Limb (tissue), 2 donors: ENCODE measurements around the gene AKR7A2.
"Not testable (repeated sequence)": the region's sequence is repeated elsewhere in the genome, so short reads cannot be mapped to it uniquely, and the experiment has no call there.

Experiments
- DNase-seq, 2 donors: peaks; one replicate each; pipeline ENCODE4 v3.0.0-alpha.2; 2016; ENCODE audit errors: extremely low spot score in 2 of 2

The AKR7A2 gene

DNA sequence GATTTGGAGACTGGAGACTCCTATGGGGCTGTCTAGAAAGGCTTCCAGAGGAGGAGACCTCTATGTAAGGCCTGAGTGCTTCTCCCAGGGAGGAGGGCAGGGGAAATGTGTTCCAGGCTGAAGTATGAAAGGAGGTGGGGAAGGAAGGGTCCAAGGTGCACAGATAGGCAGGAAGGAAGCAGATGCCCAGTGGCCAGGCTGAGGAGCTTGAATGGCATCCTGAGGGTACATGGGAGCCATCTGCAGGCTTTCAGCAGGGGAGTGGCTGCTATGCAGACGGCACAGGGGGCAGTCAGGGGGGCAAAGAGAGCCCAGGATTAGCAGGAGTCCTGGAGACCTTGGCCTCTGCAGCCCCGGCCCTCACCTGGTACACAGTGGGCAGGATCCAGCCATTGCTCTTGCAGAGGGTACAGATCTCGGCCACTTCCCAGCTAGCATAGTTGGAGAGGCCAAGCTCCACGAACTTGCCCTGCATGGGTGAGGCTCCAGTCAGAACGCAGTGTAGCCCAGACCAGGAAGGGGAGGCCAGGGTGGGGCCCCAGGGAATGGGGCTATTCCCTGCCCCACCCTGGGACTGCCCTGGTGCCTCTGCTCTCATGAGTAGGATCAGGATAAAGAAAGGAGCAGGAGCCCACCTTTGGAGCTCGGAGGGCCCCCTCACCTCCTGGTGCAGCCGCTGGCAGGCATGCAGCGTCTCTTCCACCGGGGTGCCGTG is 4.0 kb downstream of the AKR7A2 start:
- DNase-seq: no peak

DNA sequence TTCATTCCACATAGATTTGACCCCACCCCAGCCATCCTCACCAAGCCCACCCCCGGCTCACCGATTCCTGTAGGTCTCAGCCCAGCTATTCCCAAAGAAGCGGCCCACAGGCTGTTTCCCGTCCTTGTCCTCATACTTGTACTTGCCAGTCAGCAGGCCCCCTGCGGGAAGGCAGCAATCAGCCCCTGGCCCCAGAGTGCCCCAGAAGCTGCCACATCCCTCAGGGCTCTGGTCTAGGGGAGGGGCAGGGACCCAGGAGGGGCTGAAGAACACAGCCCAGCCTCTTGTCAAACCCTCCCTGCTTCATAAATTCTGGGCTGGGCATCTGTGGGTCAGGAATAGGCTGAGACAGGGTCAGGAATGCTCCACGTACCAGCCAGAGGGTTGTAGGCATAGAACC is 5.0 kb downstream of the AKR7A2 start:
- no peak for DNase-seq

GRCh38 chr1:19305880-19306279 is 6.1 kb downstream of the AKR7A2 start:
- DNase-seq: no peak

DNA sequence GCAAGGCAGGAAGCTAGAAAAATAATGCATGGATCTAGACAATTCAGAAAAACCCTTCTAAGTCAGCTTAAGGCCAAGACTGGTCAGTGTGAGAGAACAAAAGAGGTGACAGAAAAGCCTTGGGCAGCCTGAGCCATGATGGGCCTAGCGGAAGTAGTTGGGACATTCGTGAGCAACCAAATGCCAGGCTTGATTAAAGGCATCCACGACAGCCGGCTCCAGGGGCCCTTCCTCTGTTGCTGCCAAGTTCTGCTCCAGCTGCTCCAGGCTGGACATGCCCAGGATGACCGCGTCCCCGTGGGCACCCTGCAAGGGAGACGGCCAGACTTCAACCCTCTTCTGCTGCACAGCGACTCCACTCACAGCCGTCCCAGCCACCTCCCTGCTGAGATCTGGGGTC is 7.9 kb downstream of the AKR7A2 start:
- not testable (repeated sequence) for DNase-seq

- DNase-seq: no peak
These were observed 11.7 kb downstream of the AKR7A2 start for GRCh38 chr1:19300211-19300610.

GRCh38 chr1:19294638-19295037 is 17.3 kb downstream of the AKR7A2 start:
- no peak for DNase-seq

GRCh38 chr1:19289244-19289643 is 22.7 kb downstream of the AKR7A2 start:
- DNase-seq: no peak

GRCh38 chr1:19288324-19289241 is 23.4 kb downstream of the AKR7A2 start, which contains the start of gene AKR7A3:
AKR7A3 (minus strand) TSS chr1:19288770; CDS start chr1:19288709, 61 bp downstream.
- DNase-seq: peak in 1 of 2 donors; percentile 52

DNA sequence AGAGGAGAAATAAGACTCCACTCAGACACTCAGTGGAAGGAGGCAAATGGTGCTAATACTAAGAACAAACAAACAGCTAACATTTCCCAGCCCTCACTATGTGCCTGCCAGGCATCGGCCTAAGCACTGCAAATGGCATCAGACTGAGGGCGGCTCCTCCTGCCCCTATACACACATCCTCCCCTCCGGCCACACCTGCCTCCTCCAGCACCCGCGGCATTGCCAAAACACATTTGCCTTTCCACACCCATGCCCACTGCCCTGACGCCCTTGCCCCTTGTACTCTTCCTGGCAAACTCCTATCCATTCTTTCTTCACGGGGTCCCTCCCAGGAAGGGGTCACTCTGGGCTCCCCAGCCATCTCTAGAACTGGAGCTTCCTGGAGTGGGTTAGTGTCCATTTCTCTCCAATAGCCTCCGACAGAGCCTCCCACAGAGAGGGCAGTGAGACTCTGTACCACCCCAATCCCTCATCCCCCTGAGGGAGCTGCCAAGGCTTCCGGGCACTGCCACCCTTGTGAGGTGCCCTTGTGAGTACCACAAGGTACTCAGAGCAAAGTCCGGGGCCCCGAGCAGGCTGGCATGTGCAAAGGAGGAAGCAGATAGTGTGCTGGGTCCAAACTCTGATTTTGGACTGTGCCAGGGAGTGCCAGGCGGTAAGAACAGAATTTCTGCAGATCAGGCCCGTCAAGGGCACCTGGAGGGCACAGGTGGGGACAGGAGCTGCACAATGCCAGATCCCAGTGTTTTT is 24.3 kb downstream of the AKR7A2 start:
- no peak for DNase-seq

- DNase-seq: not testable (repeated sequence)
These were observed 26.1 kb downstream of the AKR7A2 start for GRCh38 chr1:19285807-19286206.

- not testable (repeated sequence) for DNase-seq
These were observed 26.6 kb downstream of the AKR7A2 start for GRCh38 chr1:19285366-19285765.

GRCh38 chr1:19284881-19285280 is 27.1 kb downstream of the AKR7A2 start:
- DNase-seq: no peak

DNA sequence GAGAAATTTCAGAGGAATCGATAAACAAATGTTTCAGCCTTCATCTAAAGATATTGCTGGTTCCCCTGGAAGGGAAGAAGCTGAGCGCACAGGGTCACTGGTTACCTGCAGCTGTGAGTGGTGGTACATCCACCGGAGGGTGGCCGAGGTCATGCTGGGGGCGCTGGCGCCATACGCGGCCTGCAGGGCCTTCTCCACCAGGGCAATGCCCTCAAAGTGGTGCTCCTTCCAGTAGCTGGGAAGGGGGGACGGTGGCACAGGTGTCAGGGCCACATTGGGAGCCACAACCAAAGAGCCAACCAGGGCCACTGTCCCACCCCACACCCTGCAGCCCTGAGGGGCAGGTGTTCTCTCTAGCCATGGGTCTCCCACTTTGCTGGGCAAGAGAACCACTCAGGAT is 28.1 kb downstream of the AKR7A2 start:
- DNase-seq: no peak

DNA sequence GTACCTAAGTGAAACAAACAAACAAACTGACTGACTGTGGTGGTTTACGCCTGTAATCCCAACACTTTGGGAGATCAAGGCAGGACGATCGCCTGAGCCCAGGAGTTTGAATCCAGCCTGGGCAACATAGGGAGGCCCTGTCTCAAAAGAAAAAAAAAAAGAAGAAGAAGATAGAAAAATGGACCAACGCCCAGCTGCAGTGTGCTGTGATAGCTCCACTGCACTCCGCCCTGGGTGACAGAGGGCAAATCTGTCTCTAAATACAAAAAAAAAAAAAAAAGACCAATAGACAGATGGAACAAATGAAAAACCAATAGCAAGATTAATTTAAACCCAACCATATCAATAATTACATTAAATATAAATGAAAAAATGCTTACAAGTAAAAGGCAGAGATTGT is 37.3 kb downstream of the AKR7A2 start:
- no peak for DNase-seq

- DNase-seq: not testable (repeated sequence)
These were observed 38.0 kb downstream of the AKR7A2 start for GRCh38 chr1:19273844-19274531.

DNA sequence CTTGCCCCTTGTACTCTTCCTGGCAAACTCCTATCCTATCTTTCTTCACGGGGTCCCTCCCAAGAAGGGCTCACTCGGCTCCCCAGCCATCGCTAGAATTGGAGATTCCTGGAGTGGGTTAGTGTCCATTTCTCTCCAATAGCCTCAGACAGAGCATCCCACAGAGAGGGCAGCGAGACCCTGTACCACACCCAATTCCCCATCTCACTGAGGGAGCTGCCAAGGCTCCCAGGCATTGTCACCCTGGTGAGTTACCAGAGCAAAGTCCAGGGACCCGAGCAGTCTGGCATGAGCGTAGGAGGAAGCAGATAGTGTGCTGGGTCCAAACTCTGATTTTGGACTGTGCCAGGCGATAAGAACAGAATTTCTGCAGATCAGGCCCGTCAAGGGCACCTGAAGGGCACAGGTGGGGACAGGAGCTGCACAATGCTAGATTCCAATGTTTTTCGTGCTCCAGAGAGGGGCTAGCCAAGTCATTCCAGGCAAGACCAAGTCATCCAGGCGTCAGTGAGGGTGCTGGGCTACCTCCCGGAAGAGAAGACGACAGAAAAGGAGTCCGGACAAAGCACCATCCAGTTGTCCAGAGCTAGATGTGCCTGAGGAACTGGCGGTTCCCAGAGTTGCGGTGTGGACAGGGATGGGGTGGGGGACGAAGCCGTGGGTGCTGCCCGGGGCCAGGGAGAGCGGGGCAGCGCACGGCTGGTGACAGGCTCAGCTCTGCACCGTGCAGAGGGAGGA is 38.7 kb downstream of the AKR7A2 start:
- DNase-seq: no peak

DNA sequence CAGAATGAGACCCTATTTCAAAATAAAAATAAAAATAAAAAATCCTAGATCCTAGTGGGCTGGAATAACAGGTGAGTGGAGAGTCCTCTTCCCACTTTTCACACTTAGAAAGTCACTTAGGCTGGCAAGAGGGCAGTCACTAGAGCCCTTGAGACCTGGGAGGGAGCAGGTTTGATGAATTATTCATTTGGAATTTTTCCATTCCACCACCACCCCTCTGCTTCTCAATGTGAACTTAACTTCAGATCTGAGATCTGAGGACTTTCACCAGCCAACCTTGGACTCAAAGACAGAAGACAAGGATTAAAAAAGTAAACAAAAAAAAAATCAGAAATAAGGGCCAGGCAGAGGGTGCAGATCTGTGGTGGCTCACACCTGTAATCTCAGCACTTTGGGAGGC is 39.9 kb downstream of the AKR7A2 start:
- DNase-seq: no peak

GRCh38 chr1:19270343-19270730 is 41.6 kb downstream of the AKR7A2 start:
- not testable (repeated sequence) for DNase-seq

GRCh38 chr1:19269427-19270342 is 42.3 kb downstream of the AKR7A2 start:
- DNase-seq: not testable (repeated sequence)
